IPS-11a (cell line): Measurements from ENCODE around the gene FGD2.
"Not testable (repeated sequence)": the region's sequence is repeated elsewhere in the genome, so short reads cannot be mapped to it uniquely, and the experiment has no call there.

Experiments
- H3K4me3 ChIP-seq: one replicate; pipeline ENCODE4 v1.5.1; 2013; ENCODE audit warnings: low read depth, low read length, control low read depth

FGD2 gene

GRCh38 chr6:37057128-37057471, 51.6 kb downstream of the FGD2 start:
- H3K4me3 ChIP-seq = no peak overlapping the region

GRCh38 chr6:37057678-37058077, 52.2 kb downstream of the FGD2 start:
- no peak overlapping the region for H3K4me3 ChIP-seq

- no peak overlapping the region for H3K4me3 ChIP-seq
Observed at GRCh38 chr6:37058084-37058586, 52.7 kb downstream of the FGD2 start.

- not testable (repeated sequence) for H3K4me3 ChIP-seq
Observed at GRCh38 chr6:37058984-37059343, 53.5 kb downstream of the FGD2 start.

- H3K4me3 ChIP-seq = no peak overlapping the region
Observed at GRCh38 chr6:37059344-37060194, 54.1 kb downstream of the FGD2 start.

GRCh38 chr6:37060195-37060559, 54.7 kb downstream of the FGD2 start:
- no peak overlapping the region for H3K4me3 ChIP-seq

- no peak overlapping the region for H3K4me3 ChIP-seq
Observed at GRCh38 chr6:37061157-37061804, 55.8 kb downstream of the FGD2 start.

GRCh38 chr6:37062424-37062823, 57.0 kb downstream of the FGD2 start:
- no peak overlapping the region for H3K4me3 ChIP-seq

- no peak overlapping the region for H3K4me3 ChIP-seq
Observed at GRCh38 chr6:37068356-37069270, 63.2 kb downstream of the FGD2 start.

- no peak overlapping the region for H3K4me3 ChIP-seq
Observed at GRCh38 chr6:37069639-37070038, 64.2 kb downstream of the FGD2 start.

GRCh38 chr6:37072526-37072925, 67.1 kb downstream of the FGD2 start:
- H3K4me3 ChIP-seq = no peak overlapping the region

- no peak overlapping the region for H3K4me3 ChIP-seq
Observed at GRCh38 chr6:37074053-37074827, 68.8 kb downstream of the FGD2 start.

- H3K4me3 ChIP-seq = no peak overlapping the region
Observed at GRCh38 chr6:37077191-37077904, 71.9 kb downstream of the FGD2 start.

GRCh38 chr6:37077905-37078296, 72.4 kb downstream of the FGD2 start:
- H3K4me3 ChIP-seq = no peak overlapping the region
